ENCODE results near the gene MRAS.
"Not testable (repeated sequence)": the region's sequence is repeated elsewhere in the genome, so short reads cannot be mapped to it uniquely, and the experiment has no call there.

Gene MRAS

DNA sequence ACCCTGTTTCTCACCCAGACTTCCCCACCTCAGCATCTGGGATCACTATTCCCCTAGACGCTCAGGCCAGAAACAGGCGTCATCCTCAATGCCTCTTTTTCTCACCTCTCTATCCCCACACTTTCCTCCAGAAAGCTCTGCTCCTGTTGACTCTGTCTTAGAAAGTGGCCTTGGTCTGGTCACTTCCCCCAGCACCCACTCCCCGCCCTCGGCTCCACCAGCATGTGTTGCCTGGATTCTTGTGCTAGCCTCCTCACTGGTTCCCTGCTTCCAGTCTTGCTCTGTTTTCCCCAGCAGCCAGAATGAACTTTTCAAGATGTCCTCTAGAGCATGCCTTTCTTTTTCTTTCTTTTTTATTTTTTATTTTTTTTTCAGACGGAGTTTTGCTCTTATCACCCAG, 46.3 kb downstream of the MRAS start:
- no peak for DNase-seq

DNA sequence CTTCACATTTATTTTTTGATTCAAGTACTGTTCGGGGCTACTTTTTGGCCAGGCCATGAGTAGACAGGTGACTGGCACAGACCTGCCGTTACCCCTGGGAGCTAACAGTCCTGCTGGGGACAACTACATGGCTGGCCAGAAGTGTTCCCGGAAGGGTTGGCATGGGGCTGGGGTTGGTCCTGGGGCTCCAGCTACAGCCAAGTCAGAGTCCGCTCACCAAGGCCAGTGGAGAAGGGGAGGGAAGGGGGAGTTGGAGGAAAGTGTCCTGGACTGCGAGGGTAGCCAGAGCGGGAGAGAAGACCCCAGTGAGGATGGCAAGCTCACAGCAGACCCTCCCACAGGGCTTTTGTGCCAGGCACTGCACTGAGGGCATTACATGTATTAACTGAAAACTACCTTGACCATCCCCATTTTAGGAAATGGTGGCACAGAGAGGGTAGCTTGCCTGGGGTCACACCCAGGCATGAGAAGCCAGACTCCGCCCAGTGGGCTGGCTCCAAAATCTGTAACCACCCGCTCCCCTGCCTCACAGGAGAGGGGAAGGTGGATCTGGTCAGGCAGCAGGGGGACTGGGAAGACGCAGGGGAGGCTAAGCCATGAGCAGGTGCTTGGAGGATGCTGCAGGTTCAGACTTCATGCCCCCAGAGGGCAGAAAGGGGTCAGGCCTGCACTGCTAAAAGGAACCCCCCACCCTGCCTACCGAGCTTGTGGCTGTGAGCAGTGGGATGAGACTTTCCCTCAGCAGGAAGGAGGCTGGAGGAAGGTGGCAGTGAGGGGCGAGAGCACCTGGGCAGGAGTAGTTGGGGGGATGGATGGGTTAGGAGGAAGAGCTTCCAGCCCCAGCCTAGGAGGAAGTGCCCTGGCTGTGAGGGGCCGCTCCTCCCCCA, 47.7 kb downstream of the MRAS start:
- DNase-seq = no peak

DNA sequence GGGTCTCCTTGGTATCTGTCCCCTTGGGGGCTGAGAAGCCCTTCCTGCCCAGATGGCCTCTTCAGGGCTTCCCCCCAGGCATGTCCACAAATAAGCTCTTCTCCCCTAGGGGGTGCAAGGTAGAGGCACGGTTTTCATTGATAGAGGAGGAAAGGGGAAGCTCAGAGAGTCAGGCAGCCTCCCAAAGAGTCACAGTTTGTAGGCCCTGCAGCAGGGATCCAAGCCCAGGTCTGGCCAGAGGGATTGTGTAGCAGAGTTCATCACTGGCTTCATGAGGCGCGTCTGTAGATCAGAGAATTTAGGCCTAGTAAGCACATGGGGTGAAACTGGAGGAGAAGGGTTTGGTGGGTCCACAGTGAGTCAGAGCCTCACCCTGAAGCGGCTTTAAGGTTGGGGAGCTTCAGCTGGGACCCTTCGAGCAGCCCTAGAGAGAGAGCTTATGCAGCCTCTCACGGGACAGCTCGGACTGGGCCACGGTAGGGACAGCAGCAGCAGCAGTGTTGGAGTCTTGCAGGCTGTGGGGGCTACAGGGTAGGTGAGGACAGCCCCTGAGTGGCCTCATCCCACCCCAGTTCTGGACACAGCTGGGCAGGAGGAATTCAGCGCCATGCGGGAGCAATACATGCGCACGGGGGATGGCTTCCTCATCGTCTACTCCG, 48.5 kb downstream of the MRAS start:
- no peak for DNase-seq

DNA sequence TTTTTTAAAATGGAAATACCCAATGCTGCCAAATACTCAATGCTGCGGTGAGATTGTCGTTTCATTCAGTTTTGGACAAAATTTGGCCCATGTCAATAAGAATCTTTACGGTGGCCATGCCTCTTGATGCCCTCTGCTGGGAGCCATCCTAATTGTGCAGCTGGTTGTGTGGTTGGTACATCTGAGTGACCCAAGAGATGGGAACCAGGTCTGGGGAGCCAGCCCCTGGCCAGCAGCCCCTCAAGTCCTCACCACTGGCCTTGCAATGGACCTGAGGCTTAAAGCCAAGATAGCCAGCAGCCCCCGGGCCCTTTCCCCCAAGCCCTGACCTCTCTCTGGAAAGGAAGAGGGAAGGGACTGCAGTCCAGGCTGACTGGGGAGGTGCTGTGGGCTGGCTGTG, 49.6 kb downstream of the MRAS start:
- peak; percentile 19 for DNase-seq

DNA sequence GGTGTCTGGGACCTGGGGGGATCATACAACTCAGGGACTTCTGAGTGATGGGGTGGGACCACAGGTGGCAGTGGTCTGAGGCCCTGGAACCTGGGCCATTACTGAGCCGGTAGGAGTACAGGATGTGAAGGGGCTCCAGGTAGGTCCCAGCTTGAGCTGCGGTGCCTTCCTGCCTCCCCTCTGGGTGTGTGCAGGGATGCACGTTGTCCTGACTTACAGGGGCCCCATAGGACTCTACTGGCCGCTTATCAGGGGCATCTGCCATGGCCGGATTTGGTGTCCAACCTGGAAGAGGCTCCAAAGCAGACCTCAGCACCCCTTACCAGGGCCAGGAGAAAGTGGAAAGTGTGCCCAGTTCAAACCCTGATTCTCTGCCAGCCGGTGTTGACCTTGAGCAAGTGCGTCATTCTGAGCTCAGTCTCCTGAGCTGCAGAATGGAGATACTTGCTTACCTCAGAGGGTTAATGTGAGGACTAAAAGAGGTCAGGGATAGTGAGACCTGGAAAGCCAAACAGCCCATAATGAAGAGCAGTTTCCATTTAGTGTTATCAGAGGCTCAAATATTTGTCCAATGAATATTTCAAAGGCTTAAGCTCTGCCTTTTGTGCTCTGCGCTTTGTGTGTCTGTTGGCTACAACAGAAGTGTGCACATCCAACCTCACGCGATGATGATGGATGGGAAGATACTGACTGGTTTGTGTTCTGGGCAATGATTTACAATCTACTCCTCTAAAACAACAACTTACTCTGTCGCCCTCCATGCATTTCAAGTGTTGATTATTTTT, 50.6 kb downstream of the MRAS start:
- DNase-seq = no peak

DNA sequence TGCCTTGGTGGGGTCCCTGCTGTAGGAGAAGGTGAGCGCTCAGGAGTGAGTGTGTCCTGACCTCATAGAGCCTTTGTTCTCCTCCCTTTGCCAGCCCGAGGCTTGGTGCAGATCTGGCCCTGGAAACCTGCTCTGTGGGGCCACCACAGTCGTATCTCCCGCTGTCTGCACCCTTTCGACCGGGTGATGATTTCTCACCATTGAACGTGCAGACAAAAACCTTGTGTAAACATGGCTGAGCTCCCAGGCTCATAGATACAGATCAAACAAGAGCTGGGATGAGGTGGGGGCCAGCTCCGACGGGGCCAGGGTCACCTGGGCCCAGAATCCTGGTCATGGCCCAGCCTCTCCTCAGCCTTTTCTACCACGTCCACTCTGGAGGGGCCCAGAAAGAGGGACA, 51.4 kb downstream of the MRAS start:
- DNase-seq = no peak

DNA sequence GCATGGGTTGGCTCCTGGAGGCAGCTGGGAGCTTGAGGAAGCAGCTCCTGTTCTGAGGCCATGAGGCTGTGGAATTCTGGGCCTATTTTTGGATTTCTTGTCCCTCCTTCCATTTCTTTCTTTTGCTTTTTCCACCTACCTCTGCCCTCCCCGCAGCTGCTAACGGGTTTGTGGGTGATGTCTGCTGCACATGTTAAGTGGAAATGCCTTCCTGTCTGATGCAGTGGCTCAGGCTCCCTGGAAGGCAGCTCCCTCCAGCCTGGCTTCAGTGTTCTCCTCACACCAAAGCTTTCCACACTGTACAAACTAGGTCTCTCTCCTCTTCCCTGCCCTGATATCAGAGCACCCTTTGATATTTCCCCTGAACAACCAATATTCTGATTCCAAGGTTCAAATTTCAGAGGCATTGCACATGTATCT, 52.3 kb downstream of the MRAS start:
- DNase-seq = no peak

DNA sequence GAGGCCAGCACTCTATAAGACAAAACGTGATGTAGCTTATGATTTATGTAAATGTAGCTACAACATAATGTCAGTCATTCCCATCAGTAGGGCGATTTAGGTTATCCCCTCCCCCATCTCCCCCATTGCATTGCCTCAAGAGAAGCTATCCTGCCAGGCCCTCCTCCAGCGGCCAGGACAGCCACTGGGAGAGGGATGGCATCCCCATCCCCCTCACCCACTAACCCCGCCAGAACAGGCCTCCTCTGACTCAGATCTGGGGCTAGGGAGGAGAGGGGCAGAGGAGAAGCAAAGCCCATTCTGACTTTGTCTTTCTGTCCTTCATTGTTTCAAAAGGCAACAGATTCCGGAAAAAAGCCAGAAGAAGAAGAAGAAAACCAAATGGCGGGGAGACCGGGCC, 53.5 kb downstream of the MRAS start:
- DNase-seq = no peak

DNA sequence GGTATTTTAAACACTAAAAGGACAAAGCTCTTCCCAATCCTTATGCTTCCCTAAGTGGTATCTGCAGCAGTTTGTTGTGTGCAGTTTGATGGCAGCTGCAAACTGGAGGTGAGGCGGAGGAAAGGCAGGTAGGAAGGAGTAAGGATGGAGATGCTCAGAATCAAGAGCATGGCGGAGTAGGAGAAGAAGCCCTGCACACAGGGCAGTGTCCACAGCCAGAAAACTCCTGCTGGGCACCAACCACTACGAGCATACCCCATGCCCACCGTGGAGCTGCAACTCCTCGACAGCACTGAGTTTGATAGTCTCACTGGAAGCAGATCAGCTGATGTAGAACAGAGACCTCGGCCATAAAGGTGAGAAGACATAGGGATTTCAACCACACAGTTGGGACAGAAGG, 55.7 kb downstream of the MRAS start:
- no peak for DNase-seq

DNA sequence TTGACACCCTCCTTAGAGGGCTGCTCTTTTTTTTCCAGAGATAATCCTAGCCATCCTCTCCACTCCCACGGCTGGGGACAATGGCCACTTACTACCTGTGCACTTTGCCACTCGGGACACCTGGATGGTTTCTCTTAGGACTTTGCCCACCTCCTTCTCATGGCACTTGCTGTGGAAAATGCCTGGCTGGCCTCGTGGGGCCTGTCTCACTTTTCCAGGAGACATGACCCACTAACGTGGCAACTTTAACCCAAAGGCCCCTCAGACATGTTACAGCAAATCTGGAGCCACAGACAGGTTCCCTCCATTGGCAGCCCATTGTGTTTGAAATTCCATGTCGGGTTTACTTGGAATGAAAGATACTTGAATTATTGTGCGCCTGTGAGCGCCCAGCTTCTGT, 56.6 kb downstream of the MRAS start:
- no peak for DNase-seq

DNA sequence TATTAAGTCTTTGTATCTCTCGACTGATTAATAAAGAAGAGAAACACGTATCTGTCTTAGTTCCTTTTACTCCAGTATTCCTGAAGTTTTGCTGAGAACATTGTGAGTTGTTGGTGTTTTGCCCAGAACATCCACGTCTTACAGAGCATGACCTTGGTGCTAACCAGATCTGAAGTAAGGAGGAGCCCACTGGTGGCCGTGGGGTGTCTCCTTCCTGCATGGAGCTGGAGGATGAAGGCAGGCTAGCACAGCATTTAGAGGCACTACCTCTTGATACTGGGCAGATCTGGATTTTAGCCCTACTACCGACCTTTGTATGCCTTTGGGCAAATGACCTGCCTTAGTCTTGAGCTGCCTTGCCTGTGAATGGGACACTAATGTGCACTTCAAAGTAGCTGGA, 57.1 kb downstream of the MRAS start:
- DNase-seq = no peak

DNA sequence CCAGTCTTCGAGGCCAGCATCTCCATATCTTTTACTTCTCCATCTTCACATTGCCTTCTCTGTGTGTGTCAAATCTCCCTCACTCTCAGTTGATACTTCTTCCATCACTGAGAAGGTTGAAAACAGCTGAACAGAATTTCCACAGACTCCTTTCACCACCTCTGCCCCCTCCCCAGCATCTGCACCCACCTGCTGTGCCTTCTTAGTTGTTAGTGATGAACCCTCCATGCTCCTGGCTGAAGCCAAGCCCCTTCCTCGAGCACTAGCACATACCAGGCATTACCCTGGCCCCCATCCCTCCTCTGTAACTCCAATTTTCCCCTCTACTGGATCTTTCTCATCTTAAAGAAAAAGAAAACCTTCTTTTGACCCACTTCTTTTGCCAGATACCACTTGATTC, 58.2 kb downstream of the MRAS start:
- no peak for DNase-seq

DNA sequence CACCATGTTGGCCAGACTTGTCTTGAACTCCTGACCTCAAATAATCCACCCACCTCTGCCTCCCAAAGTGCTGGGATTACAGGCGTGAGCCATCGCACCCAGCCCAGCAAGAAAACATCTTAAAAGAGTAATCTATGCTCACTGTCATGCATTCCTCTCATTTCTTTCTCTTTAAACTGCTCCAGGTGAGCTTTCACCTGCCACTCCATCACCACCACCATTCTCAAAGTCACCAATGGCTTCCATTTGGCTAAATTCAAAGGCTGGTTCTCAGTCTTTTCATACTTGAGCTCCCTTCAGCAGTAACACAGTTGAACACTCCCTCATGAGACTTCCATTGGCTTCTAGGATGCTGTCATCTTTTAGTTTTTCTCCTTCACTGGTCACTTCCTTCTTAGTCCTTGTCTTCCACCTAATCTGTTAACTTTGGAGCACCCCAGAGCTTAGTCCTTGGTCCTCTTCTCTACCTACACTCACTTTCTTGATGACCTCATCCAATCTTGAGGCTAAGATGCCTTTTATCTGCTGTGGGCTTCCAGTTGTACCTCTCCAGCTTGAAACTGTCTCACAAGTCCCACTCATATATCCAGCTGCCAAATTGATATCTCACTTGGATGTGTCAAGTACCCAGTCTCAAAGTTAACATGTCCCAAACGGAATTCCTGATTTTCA, 59.0 kb downstream of the MRAS start:
- no peak for DNase-seq

DNA sequence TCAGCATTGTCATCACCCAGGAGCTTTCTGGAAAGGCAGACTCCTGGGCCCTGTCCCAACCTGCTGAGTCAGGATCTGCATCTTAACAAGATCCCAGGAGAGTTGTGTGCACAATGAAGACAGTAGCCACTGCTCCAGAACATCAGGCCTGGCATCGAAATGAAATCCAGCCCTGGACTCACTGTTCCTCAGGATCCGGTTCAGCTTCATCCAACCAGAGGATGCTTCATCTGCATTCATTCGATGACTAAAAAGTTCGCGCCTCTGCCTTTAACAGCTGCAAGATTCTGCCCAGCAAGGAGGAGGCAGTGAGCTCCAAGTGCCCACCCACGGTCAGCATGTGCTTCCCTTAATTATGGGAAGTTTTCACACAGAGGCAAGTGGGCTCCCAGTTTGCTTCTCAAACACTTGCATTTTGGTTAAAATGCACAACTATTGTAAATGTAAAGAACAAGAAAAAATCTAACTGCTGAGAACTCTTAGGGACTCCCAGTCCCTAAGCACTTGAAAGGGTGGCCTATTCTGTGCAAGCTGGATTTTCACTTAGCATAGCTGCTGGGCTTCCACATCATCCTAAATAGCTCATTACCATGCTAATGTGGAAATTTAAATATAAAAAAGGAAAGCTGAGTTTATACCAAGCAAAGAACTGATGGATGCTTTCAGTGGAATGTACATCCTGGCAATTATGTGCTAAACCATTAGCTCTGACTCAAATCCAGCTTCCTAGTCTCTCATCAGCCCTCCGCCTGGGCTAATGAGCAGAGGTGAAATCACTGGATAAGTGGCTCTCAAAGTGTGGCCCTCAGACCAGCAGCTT, 60.6 kb downstream of the MRAS start:
- peak; percentile 53 for DNase-seq

DNA sequence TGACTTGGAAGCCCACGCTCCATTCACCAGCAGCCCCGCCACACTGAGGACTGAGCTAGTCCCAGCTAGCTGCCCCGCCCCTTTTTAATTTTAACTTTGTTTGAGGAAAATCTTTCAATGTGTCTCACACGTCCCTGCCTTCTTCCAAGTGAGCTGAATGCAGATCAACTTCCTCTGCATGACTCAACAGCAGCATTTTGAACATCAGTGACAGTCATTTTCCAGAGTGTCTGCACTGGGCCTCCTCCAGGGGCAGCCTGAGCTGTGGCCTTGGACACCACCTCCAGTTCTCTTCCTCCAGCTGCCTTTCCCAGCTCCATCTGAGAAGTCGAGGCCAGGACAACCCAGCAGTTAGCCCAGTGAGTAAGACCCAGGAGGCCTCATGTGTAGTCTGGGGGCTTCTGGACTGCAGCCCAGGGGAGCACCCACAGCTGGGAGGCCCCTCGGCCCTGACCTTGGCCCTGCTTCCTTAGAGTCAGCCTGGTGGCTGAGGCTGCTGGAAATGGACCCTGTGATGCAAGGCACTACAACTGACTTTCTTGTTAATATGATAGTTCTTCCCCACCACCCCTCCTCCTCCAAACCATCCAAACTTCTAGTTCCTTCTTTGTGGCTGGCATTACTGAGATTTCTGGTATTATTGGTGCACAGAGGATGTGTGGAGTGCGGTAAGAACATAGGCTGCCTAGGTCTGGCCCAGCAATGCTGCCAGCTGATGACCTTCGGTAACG, 64.6 kb downstream of the MRAS start:
- peak; percentile 90 for DNase-seq

DNA sequence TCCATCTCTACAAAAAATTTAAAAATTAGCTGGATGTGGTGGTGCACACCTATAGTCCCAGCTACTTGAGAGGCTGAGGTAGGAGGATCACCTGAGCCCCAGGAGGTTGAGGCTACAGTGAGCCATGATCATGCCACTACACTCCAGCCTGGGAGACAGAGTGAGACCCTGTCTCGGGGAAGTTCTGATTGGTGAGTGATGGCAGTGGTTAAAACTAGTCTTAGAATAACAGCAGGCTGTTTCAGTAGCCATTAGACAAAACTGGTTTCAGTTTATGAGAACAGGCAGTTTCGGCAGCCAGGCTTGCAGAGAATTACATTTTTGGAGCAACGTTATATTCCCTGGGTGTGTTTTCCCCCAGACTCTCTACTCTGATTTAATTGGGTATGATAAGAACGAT, 67.9 kb downstream of the MRAS start:
- DNase-seq = not testable (repeated sequence)

DNA sequence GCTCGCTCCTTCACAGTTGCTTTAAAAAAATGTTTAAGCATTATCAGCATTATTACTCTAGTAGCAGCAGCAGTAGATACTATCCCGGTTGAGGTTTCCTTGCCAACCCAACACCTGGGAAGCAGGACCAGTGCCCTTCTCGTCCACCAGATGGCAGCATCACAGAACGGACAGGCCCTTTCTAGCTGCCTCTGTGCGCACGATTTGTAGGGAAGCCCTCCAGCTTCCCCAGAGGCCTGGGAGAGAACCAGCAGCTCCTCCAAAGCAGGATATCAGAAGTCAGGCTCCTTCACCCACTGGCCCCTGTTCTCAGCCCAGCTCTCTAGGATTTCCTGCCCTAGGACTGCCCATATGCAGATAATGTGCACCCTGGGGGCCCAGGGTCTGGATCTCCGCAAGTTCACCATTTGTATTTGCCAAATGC, 69.2 kb downstream of the MRAS start:
- peak; percentile 72 for DNase-seq

DNA sequence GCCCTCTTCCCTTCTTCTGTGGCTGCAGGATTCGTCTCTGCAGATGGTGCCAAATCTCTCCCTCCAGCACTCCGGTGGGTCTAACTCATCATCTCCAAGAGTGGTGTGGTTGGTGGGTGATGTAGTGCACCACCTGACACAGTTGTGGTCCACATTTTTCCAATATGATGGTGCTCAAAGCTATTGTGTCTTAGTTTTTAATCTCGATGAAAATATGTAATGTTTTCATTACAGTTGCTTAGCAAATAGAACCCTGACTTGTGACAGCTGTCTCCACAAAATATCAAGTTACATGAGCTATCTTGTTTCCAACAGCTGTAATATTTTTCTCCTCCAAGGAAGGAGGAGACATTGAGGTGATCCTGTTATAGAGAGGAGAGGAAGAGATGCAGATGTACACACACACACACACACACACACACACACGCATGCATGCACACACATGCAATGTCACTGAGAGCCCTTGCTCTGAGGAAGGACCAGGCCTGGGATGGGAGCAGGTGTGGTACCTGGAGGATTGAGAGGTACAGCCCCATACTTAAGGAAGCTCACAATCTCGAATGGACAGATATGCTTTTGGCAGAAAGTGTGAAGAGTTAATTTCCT, 70.3 kb downstream of the MRAS start:
- DNase-seq = no peak

DNA sequence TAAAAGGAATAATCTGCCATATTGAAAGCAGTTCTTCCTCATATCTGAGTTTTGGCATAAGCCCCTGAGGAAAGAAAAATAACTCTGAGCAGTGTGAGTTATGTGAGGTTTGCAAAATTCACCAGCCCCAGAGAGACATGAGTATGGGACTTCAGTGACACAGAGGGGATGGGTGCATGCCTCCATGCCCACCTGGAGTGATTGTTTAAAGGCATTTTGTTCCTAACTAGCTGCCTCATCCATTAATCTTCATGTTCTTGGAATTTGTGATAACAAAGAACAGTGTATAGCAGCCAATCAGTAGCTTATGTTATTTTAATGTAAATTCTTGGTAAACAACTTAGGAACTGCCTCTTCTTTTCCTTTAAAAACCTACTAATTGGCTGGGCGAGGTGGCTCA, 74.9 kb downstream of the MRAS start:
- DNase-seq = no peak

DNA sequence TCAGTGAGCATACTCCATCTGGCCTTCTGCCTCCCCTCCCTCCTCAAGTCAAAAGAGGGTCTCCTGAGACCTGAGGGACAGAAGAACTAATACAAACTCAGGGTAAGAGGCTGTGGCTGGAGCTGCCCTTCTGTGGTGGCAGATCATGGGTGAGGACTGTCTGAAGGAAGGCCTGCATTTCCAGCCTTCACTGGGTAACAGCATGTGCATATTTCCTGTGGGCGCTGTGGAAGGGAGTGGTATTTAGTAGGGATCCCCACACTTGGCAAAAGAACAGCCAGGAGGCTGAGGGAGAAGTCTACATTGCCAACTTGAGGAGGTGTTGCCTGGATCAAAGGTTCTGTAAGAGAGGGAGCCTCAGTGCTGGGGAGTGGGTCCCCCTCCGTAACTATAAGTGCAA, 75.9 kb downstream of the MRAS start:
- no peak for DNase-seq

DNA sequence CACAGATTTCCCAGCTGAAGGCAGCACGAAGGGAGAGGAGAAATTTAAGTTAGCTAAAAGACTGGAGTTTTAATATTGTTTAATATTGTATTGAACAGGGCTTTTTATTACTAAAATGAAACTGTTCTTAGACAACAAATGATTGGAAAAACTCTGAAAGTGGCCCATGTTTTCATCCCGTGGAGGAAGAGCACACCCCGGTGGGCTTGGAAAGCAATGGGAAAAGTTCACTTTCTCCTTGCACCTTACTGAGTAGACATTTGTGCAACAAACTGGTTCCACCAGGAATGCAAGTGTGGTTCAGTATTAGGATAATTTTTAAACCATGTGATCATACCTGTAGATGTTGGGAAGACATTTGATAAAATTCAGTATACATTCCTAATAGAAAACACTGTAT, 77.8 kb downstream of the MRAS start:
- DNase-seq = peak; percentile 32

Data from inflammatory macrophage treated with lipopolysaccharide for 4 hours (primary cell).